ENCODE data around the gene RETSAT.
"Not testable (repeated sequence)": the region's sequence is repeated elsewhere in the genome, so short reads cannot be mapped to it uniquely, and the experiment has no call there.

RETSAT gene

DNA sequence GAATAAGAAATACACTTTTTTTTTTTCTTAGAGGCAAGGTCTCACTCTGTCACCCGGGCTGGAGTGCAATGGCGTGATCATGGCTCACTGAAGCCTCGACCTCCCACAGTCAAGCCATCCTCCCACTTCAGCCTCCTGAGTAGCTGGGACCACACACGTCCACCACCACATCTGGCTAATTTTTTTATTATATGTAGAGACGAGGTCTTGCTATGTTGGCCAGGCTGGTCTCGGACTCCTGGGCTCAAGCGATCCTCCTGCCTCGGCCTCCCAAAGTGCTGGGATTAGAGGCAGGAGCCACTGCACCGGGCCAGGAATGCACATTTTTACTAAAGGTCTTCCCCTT, 28.9 kb downstream of the RETSAT start:
- TF ChIP-seq, protein P1, sequence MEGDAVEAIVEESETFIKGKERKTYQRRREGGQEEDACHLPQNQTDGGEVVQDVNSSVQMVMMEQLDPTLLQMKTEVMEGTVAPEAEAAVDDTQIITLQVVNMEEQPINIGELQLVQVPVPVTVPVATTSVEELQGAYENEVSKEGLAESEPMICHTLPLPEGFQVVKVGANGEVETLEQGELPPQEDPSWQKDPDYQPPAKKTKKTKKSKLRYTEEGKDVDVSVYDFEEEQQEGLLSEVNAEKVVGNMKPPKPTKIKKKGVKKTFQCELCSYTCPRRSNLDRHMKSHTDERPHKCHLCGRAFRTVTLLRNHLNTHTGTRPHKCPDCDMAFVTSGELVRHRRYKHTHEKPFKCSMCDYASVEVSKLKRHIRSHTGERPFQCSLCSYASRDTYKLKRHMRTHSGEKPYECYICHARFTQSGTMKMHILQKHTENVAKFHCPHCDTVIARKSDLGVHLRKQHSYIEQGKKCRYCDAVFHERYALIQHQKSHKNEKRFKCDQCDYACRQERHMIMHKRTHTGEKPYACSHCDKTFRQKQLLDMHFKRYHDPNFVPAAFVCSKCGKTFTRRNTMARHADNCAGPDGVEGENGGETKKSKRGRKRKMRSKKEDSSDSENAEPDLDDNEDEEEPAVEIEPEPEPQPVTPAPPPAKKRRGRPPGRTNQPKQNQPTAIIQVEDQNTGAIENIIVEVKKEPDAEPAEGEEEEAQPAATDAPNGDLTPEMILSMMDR (IDR thresholded peaks at IDR 0.05; ENCODE audit: low read depth, low read length), result no peak
- H3K27me3 ChIP-seq, result no peaks in the 10 kb centered on the region
- H3K9me3 ChIP-seq, result no peaks in the 10 kb centered on the region
- no peak for DNase-seq
- H3K36me3 ChIP-seq, result peaks cover 23% of the 10 kb centered on the region
- no peaks in the 10 kb centered on the region for H3K4me1 ChIP-seq
- H3K4me3 ChIP-seq (ENCODE audit: low read depth, low read length), result peak overlapping the region; percentile 81

- Histone ChIP-seq H3K4me1 (no peaks in the 10 kb centered on the region), H3K27me3 (no peaks in the 10 kb centered on the region), H3K9me3 (no peaks in the 10 kb centered on the region), H3K4me3 (ENCODE audit: low read depth, low read length) (peak overlapping the region; percentile 81), H3K36me3 (peaks cover 23% of the 10 kb centered on the region)
- no peak for DNase-seq
- TF ChIP-seq, protein P1 (IDR thresholded peaks at IDR 0.05; ENCODE audit: low read depth, low read length), result no peak
These were observed 29.5 kb downstream of the RETSAT start for GRCh38 chr2:85324639-85325465.

DNA sequence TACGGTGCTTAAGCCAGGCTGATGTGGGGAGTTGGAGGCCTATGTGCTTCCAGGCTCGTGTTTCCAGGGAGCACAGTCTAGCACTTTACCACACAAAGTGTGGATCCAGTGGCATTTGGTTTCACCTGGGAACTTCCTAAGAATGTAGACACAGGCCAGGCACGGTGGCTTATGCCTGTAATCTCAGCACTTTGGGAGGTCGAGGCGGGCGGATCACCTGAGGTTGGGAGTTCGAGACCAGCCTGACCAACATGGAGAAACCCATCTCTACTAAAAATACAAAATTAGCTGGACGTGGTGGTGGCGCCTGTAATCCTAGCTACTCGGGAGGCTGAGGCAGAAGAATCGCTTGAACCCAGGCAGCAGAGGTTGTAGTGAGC, 30.4 kb downstream of the RETSAT start:
- peaks cover 23% of the 10 kb centered on the region for H3K36me3 ChIP-seq
- DNase-seq; H3K4me3 ChIP-seq (ENCODE audit: low read depth, low read length); H3K9me3 ChIP-seq; H3K27me3 ChIP-seq; H3K4me1 ChIP-seq: not testable (repeated sequence)

GRCh38 chr2:85323351-85323987, 30.9 kb downstream of the RETSAT start:
- no peaks in the 10 kb centered on the region for H3K27me3 ChIP-seq
- peaks cover 23% of the 10 kb centered on the region for H3K36me3 ChIP-seq
- TF ChIP-seq, protein P1 (IDR thresholded peaks at IDR 0.05; ENCODE audit: low read depth, low read length), result no peak
- DNase-seq, result no peak
- no peak overlapping the region for H3K4me3 ChIP-seq (ENCODE audit: low read depth, low read length)
- H3K9me3 ChIP-seq, result no peaks in the 10 kb centered on the region
- H3K4me1 ChIP-seq, result no peaks in the 10 kb centered on the region

GRCh38 chr2:85319796-85320195, 34.5 kb downstream of the RETSAT start:
- no peak for DNase-seq
- no peaks in the 10 kb centered on the region for H3K9me3 ChIP-seq
- no peaks in the 10 kb centered on the region for H3K27me3 ChIP-seq
- H3K36me3 ChIP-seq, result peaks cover 20% of the 10 kb centered on the region
- H3K4me1 ChIP-seq, result no peaks in the 10 kb centered on the region
- no peak overlapping the region for H3K4me3 ChIP-seq (ENCODE audit: low read depth, low read length)
- TF ChIP-seq, protein P1 (IDR thresholded peaks at IDR 0.05; ENCODE audit: low read depth, low read length), result no peak

- no peak for DNase-seq
- Histone ChIP-seq H3K27me3 (no peaks in the 10 kb centered on the region), H3K9me3 (no peaks in the 10 kb centered on the region), H3K4me3 (ENCODE audit: low read depth, low read length) (no peak overlapping the region), H3K4me1 (no peaks in the 10 kb centered on the region), H3K36me3 (peaks cover 11% of the 10 kb centered on the region)
- TF ChIP-seq, protein P1 (IDR thresholded peaks at IDR 0.05; ENCODE audit: low read depth, low read length), result no peak
These were observed 35.9 kb downstream of the RETSAT start for GRCh38 chr2:85318222-85319074.

DNA sequence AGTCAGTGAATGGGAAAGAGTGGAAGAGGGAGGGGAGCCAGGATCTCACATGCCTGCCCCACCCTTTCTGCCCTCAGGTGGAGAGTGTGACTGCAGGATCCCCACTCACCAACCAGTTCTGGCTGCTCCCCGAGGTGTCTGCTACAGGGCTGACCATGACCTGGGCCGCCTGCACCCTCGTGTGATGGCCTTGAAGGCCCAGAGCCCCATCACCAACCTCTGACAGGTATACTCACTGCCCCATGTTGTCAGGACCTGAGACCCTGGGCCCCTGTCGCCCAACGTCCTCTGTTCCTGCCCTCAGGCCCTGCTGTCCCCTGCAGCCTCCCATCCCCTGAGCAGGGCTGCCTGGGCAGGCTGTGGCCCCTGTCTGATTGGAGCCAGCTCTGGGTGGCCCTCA, 38.4 kb downstream of the RETSAT start:
- H3K27me3 ChIP-seq; H3K9me3 ChIP-seq; H3K4me1 ChIP-seq; DNase-seq; H3K36me3 ChIP-seq; H3K4me3 ChIP-seq (ENCODE audit: low read depth, low read length): not testable (repeated sequence)
